GM19238 (cell line): ENCODE results near the gene LEF1.
"Not testable (repeated sequence)": the region's sequence is repeated elsewhere in the genome, so short reads cannot be mapped to it uniquely, and the experiment has no call there.

Source experiments
- DNase-seq: peaks from one replicate; pipeline ENCODE4 v3.0.0; 2011; ENCODE audit warnings: low spot score; ENCODE audit not compliant: insufficient read length

Gene LEF1

GRCh38 chr4:108035691-108036090 is 133.0 kb downstream of the LEF1 start:
- DNase-seq, result no peak

DNA sequence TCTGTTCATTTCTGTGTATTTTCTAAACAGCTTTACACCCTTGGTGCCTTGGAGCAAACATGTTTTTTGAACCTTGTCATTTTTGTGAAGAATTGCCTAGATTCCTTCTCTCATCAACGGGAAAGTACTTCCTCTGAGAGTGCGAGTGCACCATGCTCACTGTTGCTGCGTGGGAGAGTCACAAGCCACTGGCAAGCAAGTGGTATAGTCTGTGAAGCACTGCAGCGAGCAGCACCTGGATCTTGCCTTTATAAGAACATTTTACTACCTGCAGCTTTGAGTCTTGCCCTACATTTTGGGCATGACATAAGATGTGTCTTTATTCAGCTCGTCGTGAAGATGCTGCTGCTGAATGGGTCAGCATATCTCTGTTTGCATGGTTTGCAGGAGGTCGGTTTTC is 134.2 kb downstream of the LEF1 start:
- DNase-seq, result no peak

DNA sequence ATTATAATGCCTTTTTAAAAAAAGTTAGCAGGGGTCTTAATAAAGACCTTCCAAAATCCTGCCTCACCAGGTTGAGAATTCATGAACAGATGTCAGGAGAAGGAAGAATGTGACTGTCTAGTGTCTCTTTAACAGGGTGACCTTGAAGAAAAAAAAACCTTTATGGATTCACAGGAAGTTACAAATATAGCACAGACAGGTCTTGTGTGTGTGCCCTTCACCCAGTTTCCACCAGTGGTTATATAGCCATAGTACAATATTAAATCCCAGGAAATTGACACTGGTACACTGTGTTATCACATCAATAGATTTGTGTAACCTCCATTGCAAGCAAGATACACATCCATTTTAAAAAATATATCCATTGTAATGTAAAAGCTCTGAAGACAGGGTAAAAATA is 135.4 kb downstream of the LEF1 start:
- no peak for DNase-seq

DNA sequence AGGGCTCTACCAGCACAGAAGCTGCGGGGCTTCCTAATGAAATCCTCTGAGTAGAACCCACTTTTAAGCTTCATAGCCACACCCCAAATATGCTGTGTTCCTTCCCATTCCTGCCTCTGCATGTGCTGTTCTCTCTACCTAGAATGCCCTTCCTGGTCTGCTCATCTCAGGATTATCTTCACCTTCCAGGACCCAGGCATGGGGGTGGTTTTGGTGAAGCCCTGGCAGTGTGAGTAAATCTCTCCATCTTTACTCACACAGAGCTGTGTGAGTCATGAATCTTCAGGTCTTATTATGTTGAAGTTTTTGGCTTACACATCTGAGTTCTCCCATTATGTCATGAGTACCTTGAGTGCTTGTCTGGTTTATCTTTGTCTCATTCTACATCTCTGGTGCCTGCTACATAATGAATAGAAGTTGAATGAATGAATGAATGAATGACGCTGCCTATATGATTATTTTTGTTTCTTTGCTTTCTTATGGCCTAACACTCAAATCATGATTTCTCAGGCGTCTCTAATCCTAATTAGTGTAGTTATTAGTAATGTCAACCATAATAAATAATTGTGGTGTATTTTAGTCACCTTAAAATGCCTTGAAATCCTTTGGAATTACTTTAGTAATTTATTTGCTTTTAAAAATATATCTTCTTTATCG is 137.2 kb downstream of the LEF1 start:
- no peak for DNase-seq

DNA sequence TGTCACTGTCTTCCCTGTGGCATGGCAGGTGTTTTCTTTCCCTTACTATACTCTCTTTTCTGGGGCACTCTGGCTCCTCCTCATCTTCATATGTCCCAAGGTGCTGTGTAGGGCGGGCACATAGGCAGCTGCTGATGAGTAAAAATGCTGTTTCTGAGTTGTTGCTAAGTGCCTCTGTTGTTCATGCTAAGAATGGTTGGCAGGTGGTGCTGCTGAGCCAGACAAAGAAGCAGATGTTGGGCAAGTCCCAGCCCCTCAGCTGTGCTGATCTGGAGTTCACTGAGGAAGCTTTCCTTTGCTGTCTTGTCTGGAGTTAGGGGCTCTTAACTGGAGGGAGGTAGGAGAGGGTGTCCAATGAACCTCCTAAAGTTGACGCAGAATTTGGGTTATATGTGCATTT is 138.4 kb downstream of the LEF1 start:
- DNase-seq, result peak; percentile 38

- no peak for DNase-seq
These were observed 139.0 kb downstream of the LEF1 start for GRCh38 chr4:108029731-108030130.

DNA sequence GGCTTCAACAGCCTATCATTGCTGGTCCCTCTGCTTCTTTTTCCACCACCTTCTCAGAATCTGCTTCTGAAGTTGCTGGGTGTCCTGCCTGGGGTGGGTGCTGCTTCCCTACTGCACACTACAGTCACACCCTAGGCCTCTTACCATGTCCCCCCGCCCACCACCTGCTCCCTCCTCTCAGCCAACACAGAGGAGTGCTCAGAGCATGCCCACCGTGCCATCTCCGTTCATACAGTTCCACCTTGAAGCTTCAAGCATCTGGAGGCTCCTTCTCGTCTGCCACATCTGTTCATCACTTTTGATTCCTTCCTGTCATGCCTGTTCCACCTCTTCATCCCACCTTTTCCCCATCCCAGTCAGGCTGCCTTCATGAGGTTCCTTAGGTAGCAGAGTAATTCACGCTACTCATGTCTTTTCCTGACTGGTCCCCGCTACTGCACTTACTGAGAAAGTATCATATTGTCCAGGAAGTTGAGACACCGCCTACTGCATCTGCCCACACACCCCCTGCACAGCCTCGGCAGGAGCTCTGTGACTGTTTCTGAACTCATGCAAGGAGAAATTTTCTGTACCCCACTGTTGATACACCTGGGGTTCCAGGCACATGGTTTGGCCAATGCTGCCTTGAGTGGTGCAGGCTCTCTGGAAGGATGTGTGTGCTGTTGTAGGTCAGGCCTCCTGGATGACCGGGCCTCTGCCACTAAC is 139.6 kb downstream of the LEF1 start:
- no peak for DNase-seq

GRCh38 chr4:108024878-108025165 is 143.9 kb downstream of the LEF1 start:
- no peak for DNase-seq

- no peak for DNase-seq
These were observed 144.5 kb downstream of the LEF1 start for GRCh38 chr4:108024085-108024877.

DNA sequence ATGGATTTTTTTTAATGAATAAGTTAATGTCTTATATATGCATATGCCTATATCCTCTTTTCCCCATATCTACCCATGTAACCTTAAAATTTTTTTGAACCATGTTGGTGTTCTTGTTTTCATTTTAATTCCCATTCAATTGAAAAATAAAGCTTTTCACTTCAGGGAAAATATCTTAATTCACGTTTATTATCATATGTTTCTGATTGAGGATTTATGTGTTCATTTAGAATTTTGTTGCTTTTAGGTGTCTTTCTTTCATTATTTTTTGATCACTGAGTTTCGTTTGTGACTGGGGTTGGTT is 149.9 kb downstream of the LEF1 start:
- DNase-seq, result no peak

DNA sequence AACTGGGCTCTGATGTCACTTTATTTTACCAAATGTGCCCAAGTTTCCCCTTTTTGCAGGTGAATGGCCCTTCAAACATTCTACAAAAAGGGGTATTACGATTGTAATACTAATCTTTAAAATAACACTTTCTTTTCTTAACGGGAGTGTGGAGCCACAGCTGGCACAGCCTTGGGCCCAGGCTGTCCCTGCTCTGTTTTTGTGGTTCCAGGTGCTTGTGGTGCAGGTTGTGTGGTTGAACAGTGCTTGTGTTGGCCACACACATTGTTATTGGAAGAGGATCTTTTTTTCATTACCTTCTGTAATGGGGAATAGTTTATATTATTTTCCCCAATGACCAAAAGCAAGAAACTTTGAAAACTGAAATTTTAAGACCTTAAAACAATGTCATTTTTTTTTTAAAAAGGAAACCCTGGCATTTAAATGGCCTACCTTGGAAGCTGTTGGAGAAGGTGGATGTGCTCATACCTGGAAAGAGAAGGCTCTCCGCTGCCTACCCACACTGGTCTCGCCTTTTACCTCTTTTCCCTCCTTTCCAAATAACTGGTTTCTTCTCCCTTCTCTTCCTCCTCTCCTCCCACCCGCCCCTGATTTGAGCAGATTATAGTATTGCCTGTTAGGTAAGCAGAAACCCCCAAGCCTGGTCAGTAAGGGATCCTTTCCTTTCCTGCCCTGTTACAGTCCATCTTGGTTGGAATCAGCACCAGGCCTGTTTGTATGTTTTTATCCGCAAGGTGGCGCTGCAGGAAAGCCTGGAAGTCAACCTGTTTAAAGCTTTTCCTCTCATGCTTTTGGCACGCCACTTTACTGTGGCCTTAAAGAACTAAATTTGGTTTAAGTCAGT is 150.5 kb downstream of the LEF1 start:
- DNase-seq, result peak; percentile 48

DNA sequence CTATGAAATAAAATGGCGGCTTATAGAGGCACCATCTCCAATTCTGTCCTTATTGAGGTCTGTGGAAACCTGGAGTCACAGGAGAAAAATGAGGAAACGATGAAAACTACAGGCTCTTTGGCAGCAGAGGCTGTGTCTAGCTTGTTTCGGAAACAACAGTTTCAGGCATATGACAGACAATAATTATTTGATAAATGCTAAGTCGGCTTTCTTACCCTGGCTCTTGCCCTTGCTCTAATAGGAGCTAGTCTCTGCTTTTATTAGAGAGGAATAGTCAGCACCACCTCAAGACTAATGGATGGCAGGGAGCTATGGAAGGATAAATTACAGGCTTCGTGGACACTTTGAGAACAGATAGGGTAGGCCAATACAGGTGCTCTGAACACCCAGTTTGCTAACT is 154.8 kb downstream of the LEF1 start:
- no peak for DNase-seq

GRCh38 chr4:108013327-108013726 is 155.4 kb downstream of the LEF1 start:
- DNase-seq, result no peak

DNA sequence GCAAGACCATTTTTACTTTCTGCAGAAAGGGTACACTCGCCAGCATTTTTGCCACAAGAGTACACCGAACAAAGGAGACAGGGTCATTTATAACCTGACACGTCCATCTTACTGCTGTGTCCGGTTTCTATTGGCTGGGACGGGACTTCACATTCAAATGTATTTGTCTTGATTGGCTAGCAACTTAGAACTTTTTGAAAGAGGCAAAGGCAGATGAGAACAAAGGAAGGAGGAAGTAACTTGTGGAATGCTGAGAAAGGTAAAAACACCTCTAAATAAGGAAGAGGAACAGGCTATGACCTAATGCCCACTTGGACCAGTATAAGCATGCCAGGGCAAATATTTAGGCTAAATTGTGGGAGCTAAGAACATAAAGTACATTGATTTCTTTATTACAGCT is 156.3 kb downstream of the LEF1 start:
- DNase-seq, result not testable (repeated sequence)

GRCh38 chr4:108010167-108010566 is 158.6 kb downstream of the LEF1 start:
- no peak for DNase-seq

GRCh38 chr4:108008721-108009120 is 160.0 kb downstream of the LEF1 start:
- DNase-seq, result no peak

GRCh38 chr4:108007984-108008383 is 160.7 kb downstream of the LEF1 start:
- no peak for DNase-seq

DNA sequence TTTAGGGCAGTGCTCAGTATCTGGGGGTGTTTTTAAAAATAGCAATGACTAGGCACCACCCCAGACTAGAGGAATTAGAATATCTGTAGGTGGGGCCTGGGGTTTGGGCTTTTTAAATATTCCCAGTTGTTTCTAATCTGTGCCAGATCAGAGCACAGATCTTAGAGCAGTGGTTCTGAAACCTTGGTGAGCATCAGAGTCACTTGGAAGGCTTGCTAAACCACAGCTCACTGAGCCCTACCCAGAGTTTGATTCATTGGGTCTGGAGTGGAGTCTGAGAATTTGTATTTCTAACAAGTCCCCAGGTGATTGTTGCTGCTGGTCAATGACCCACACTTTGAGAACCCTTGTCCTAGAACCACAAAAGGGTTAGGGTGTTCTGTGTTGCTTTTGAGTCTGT is 162.4 kb downstream of the LEF1 start:
- no peak for DNase-seq

GRCh38 chr4:108005807-108006206 is 162.9 kb downstream of the LEF1 start:
- no peak for DNase-seq

- no peak for DNase-seq
These were observed 164.1 kb downstream of the LEF1 start for GRCh38 chr4:108004646-108005045.

GRCh38 chr4:108003982-108004515 is 164.7 kb downstream of the LEF1 start:
- no peak for DNase-seq
